HCT116 (cell line): Measurements from ENCODE around the gene SYNDIG1. TPM values are rescaled to one million over a fixed set of nuclear protein-coding genes. Genes with fewer than 3 reads are reported as not detected.

Experiments
- ATAC-seq: fragments of 200-7000 bp; cut with Tn5 transposase; 2 replicates; pipeline ENCODE4 v1.9.1; 2020; ENCODE audit warnings: mild to moderate bottlenecking, moderate library complexity
- BruUV-seq: library from RNA; stranded (reverse); fragments of 400-500 nt; replicated peaks from 2 replicates; lab custom pipeline; 2021; lab: Mats Ljungman, UMichigan
- CTCF ChIA-PET: fragments of 300-600 bp; sonication (Branson Sonifier 250); formaldehyde crosslinking; loops from one replicate; lab custom pipeline; 2021; ENCODE audit warnings: antibody characterized with exemption; lab: Charles Lee
- POLR2A ChIA-PET: fragments of 300-600, 350-600 bp; sonication (Branson Sonifier 250); formaldehyde crosslinking; loops from one replicate; lab custom pipeline; 2021; ENCODE audit warnings: antibody characterized with exemption; lab: Charles Lee
- RAD21 ChIA-PET, 2 experiments: fragments of 300-600 bp; sonication (Branson Sonifier 250); formaldehyde crosslinking; loops; one replicate each; lab custom pipeline; 2023; ENCODE audit warnings: low total read pairs in 2 of 2; ENCODE audit not compliant: uncharacterized antibody in 2 of 2, unreplicated experiment in 2 of 2, low non-redundant PET in 1 of 2; lab: Charles Lee
- DNase-seq: peaks from one replicate; pipeline ENCODE4 v3.0.0-alpha.2; 2010; ENCODE audit warnings: low read depth, low spot score
- H2AFZ ChIP-seq: fragments of 200-600 bp; shearing (Covaris generic), sonication (generic); 2 replicates; pipeline ENCODE4 v1.6.1; 2017; ENCODE audit warnings: low read depth, mixed run types, mixed read lengths, antibody characterized with exemption, low read length; ENCODE audit not compliant: poor library complexity, severe bottlenecking
- H3K27ac ChIP-seq: 2 replicates; pipeline ENCODE4 v1.5.1; 2012; ENCODE audit warnings: low read depth, low read length
- H3K27me3 ChIP-seq: fragments of 200-600 bp; sonication (generic); 2 replicates; pipeline ENCODE4 v1.6.1; 2016; ENCODE audit warnings: mixed run types, low read length, mixed read lengths; ENCODE audit not compliant: insufficient read depth
- H3K36me3 ChIP-seq, 2 experiments: fragments of 200-500 bp in 1 of 2; fragments of 200-600 bp in 1 of 2; sonication (Bioruptor generic) in 1 of 2; sonication (generic) in 1 of 2; 2 replicates each; pipeline versions ENCODE4 v1.5.1 to v1.6.1; 2014 to 2016; ENCODE audit warnings: low read length in 2 of 2, inconsistent platforms in 1 of 2, mixed read lengths in 1 of 2, mixed run types in 1 of 2; ENCODE audit not compliant: insufficient read depth in 2 of 2, control insufficient read depth in 1 of 2
- H3K4me1 ChIP-seq, 2 experiments: fragments of 200-600 bp in 1 of 2; sonication (generic) in 1 of 2; 2 replicates each; pipeline versions ENCODE4 v1.5.1 to v1.6.1; 2012 to 2017; ENCODE audit warnings: low read length in 2 of 2, inconsistent platforms in 1 of 2, mild to moderate bottlenecking in 1 of 2, mixed read lengths in 1 of 2, mixed run types in 1 of 2, moderate library complexity in 1 of 2; ENCODE audit not compliant: insufficient read depth in 2 of 2, control insufficient read depth in 1 of 2
- H3K4me2 ChIP-seq: fragments of 200-600 bp; sonication (generic); 2 replicates; pipeline ENCODE4 v1.6.1; 2017; ENCODE audit warnings: mixed run types, low read length, mixed read lengths
- H3K4me3 ChIP-seq, 2 experiments: fragments of 200-600 bp in 1 of 2; sonication (generic) in 1 of 2; replicated peaks in 1 of 2; 2 replicates each; pipeline ENCODE4 v1.5.1; 2011 to 2016; ENCODE audit warnings: low read length in 2 of 2, control low read depth in 1 of 2, low read depth in 1 of 2, mild to moderate bottlenecking in 1 of 2, mixed read lengths in 1 of 2, mixed run types in 1 of 2
- H3K79me2 ChIP-seq: fragments of 200-600 bp; sonication (generic); 2 replicates; pipeline ENCODE4 v1.6.1; 2017; ENCODE audit warnings: mild to moderate bottlenecking, mixed run types, low read length, moderate library complexity, mixed read lengths; ENCODE audit not compliant: insufficient read depth
- H3K9ac ChIP-seq: fragments of 200-600 bp; sonication (generic); 2 replicates; pipeline ENCODE4 v1.6.1; 2016; ENCODE audit warnings: low read length, mixed read lengths
- H3K9me2 ChIP-seq: fragments of 200-600 bp; sonication (generic), shearing (Covaris generic); 2 replicates; pipeline ENCODE4 v1.6.1; 2017; ENCODE audit warnings: mixed run types, mild to moderate bottlenecking, moderate library complexity; ENCODE audit not compliant: insufficient read depth
- H3K9me3 ChIP-seq, 2 experiments: fragments of 200-500 bp in 1 of 2; fragments of 200-600 bp in 1 of 2; sonication (Bioruptor generic) in 1 of 2; sonication (generic) in 1 of 2; 2 replicates each; pipeline ENCODE4 v1.6.1; 2014 to 2017; ENCODE audit warnings: low read length in 2 of 2, mixed read lengths in 2 of 2, inconsistent platforms in 1 of 2, low read depth in 1 of 2, mild to moderate bottlenecking in 1 of 2, mixed run types in 1 of 2, moderate library complexity in 1 of 2; ENCODE audit not compliant: control insufficient read depth in 1 of 2, insufficient read depth in 1 of 2
- H4K20me1 ChIP-seq: fragments of 200-600 bp; sonication (generic), shearing (Covaris generic); 2 replicates; pipeline ENCODE4 v1.6.1; 2017; ENCODE audit warnings: mixed run types, mild to moderate bottlenecking, moderate library complexity; ENCODE audit not compliant: insufficient read depth
- CEBPB ChIP-seq: IDR thresholded peaks from 2 replicates; pipeline ENCODE4 v1.6.1; 2012; ENCODE audit warnings: low read depth
- EGR1 ChIP-seq: IDR thresholded peaks from 2 replicates; pipeline ENCODE4 v1.6.1; 2012; ENCODE audit warnings: low read depth
- EZH2 ChIP-seq: fragments of 200-600 bp; sonication (generic); IDR thresholded peaks from 2 replicates; pipeline ENCODE4 v1.6.1; 2017; ENCODE audit warnings: antibody characterized with exemption, mixed run types
- FOSL1 ChIP-seq: IDR thresholded peaks from 2 replicates; pipeline ENCODE4 v1.6.1; 2012; ENCODE audit warnings: low read depth
- JUND ChIP-seq: IDR thresholded peaks from 2 replicates; pipeline ENCODE4 v1.6.1; 2012
- POLR2A ChIP-seq: IDR thresholded peaks from 2 replicates; pipeline ENCODE4 v1.7.0; 2011; ENCODE audit warnings: borderline replicate concordance; ENCODE audit not compliant: insufficient read depth, insufficient read length; ENCODE audit errors: extremely low read depth
- RAD21 ChIP-seq: IDR thresholded peaks from 2 replicates; pipeline ENCODE4 v1.6.1; 2012; ENCODE audit warnings: low read depth, mild to moderate bottlenecking
- SRF ChIP-seq: IDR thresholded peaks from 2 replicates; pipeline ENCODE4 v1.6.1; 2012; ENCODE audit warnings: low read depth
- intact Hi-C: fragments of 100-400 bp; cut with micrococcal nuclease; formaldehyde crosslinking; loops from 2 replicates; pipeline ENCODE4 v1.10.0; 2022
- total RNA-seq: library from RNA; stranded (reverse); gene quantifications from one replicate; pipeline ENCODE4 v1.2.1, GENCODE V29; 2021; ENCODE audit not compliant: unreplicated experiment
- TF ChIP-seq, protein P1 (sequence below): IDR thresholded peaks from 2 replicates; pipeline ENCODE4 v1.6.1; 2012
- TF ChIP-seq, protein P2 (sequence below): IDR thresholded peaks from 2 replicates; pipeline ENCODE4 v1.6.1; 2012; ENCODE audit warnings: low read depth

The SYNDIG1 gene
- total RNA-seq, 1 experiment from 2014 or later, result not detected

DNA sequence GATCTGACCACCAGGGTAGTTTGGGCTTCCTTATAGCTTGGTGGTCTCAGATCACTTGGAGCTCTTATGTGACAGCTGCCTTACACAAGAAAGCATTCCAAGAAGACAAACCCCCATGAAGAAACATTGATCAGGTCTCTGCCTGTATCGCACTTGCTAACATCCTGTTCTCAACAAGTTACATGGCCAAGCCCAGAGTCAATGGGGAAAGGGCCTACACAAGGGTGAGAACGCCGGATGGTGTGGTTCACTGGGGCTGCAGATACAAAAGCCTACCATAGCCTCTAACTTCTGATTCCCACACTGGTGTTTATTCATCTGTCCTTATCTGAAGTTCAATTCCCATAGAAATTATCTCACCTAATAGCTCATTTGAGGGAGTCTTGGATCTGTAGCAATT lies 235.5 kb downstream of the SYNDIG1 start:
- BruUV-seq, result no TSS peak
- POLR2A ChIA-PET, result no interaction called here
- no peak for ATAC-seq

More for the DNA sequence above, 235.5 kb downstream of the SYNDIG1 start:
- Histone ChIP-seq H3K4me3 (no peak overlapping the region), H4K20me1 (no peaks in the 10 kb centered on the region), H3K27ac (no peak overlapping the region), H3K36me3 (no peaks in the 10 kb centered on the region), H3K9ac (no peak overlapping the region), H2AFZ (no peak overlapping the region), H3K27me3 (peaks cover 63% of the 10 kb centered on the region), H3K9me2 (no peaks in the 10 kb centered on the region), H3K4me2 (no peak overlapping the region), H3K4me1 (no peaks in the 10 kb centered on the region), H3K79me2 (no peaks in the 10 kb centered on the region), H3K9me3 (no peaks in the 10 kb centered on the region)
- TF ChIP-seq CEBPB (no peak), FOSL1 (no peak), POLR2A (no peak), EZH2 (no peak), SRF (no peak), RAD21 (no peak), JUND (no peak), EGR1 (no peak)
- TF ChIP-seq, protein P1, sequence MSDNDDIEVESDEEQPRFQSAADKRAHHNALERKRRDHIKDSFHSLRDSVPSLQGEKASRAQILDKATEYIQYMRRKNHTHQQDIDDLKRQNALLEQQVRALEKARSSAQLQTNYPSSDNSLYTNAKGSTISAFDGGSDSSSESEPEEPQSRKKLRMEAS, result no peak
- TF ChIP-seq, protein P2, sequence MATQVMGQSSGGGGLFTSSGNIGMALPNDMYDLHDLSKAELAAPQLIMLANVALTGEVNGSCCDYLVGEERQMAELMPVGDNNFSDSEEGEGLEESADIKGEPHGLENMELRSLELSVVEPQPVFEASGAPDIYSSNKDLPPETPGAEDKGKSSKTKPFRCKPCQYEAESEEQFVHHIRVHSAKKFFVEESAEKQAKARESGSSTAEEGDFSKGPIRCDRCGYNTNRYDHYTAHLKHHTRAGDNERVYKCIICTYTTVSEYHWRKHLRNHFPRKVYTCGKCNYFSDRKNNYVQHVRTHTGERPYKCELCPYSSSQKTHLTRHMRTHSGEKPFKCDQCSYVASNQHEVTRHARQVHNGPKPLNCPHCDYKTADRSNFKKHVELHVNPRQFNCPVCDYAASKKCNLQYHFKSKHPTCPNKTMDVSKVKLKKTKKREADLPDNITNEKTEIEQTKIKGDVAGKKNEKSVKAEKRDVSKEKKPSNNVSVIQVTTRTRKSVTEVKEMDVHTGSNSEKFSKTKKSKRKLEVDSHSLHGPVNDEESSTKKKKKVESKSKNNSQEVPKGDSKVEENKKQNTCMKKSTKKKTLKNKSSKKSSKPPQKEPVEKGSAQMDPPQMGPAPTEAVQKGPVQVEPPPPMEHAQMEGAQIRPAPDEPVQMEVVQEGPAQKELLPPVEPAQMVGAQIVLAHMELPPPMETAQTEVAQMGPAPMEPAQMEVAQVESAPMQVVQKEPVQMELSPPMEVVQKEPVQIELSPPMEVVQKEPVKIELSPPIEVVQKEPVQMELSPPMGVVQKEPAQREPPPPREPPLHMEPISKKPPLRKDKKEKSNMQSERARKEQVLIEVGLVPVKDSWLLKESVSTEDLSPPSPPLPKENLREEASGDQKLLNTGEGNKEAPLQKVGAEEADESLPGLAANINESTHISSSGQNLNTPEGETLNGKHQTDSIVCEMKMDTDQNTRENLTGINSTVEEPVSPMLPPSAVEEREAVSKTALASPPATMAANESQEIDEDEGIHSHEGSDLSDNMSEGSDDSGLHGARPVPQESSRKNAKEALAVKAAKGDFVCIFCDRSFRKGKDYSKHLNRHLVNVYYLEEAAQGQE, result no peak
- CTCF ChIA-PET, result no interaction called here
- intact Hi-C loops, result no loop called here
- RAD21 ChIA-PET, result no interaction called here
- no peak for DNase-seq
